ENCODE results near the gene SMARCAD1.
"Not testable (repeated sequence)": the region's sequence is repeated elsewhere in the genome, so short reads cannot be mapped to it uniquely, and the experiment has no call there.

SMARCAD1 gene

GRCh38 chr4:94293981-94294380 is 86.3 kb downstream of the SMARCAD1 start:
- not testable (repeated sequence) for DNase-seq (ENCODE audit: low read depth in 2 of 2)

DNA sequence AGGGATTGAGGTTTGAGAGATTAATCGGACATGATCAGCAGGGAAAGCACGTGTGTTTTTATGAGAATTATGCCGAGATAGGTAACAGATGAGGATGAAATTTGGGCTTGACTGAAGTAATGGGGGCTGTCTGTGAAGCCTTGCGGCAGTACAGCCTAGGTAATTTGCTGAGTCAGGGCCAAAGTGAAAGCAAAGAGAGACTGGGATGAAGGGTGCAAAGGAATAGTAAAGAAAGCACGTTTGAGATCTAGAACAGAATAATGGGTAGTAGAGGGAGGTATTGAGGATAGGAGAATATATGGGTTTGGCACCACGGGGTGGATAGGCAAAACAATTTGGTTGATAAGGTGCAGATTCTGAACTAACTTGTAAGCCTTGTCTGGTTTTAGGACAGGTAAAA is 87.8 kb downstream of the SMARCAD1 start:
- DNase-seq (ENCODE audit: low read depth in 2 of 2): not testable (repeated sequence)

GRCh38 chr4:94298725-94299252 is 91.1 kb downstream of the SMARCAD1 start:
- DNase-seq (ENCODE audit: low read depth in 2 of 2): no peak

DNA sequence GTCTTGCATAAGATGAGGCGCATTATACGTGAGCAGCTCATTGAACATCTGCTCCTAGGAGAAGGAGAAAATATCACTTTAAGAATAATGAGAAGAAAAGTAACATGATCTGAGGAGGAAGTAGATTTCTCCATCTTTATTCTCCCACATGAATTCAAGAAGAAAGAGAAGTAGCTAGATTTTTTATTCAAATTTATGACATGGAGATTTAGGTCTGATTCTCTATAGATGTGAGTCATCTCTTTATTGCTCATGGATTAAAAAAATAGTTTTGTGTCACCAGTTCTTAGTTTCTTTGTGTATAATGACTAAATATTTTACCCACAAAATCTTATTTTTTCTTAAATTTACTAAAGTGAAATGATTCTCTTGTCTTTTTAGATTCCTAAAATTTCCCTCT is 94.5 kb downstream of the SMARCAD1 start:
- DNase-seq (ENCODE audit: low read depth in 2 of 2): no peak

GRCh38 chr4:94304365-94304971 is 96.8 kb downstream of the SMARCAD1 start:
- DNase-seq (ENCODE audit: low read depth in 2 of 2): no peak

GRCh38 chr4:94305466-94306225 is 98.0 kb downstream of the SMARCAD1 start:
- no peak for DNase-seq (ENCODE audit: low read depth in 2 of 2)

DNA sequence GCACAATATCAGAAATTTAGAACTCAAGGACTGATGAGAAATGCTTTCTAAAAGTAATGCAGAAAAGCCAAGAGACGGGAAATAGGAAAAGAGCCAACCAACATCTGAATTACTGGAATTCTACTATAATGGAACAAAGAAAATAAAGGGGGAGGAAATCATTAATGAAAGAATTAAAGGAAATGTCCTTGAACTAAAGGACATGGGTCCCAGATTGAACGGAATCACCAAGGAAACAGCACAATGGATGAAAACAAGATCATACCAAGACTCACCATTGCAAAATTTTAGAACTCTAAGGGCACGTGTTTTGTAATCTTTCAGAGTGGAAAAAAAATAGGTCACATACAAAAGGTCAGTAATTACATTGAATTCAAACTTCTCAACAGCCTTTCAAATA is 99.0 kb downstream of the SMARCAD1 start:
- DNase-seq (ENCODE audit: low read depth in 2 of 2): no peak

DNA sequence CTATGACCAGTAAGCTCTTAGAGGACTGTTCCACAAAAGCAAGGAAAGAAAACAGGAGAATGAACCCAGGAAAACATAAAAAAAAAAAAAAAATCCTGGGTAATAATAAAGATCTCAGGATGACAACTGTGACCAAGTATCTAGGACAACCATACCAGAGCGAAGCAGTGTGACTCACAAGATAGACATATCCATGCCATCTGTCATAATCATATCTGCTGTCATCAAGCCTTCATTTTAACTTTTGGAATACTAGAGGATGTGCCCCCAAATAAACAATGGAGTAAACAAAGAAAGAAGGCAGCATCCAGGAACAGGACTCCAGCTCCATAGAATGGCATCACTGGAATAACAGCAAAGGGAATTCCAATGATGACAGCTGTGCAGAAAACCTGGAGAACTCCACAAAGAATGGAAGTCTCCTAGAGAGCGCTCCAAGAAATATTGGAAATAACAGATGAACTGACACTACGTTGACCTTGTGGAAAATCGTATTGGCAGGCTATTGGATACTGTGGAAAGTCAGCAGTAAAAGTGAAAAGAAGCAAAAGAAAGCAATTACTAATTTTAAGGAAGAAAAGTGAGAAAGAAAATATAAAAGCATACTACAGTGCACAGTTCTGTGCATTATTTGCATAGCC is 99.7 kb downstream of the SMARCAD1 start:
- no peak for DNase-seq (ENCODE audit: low read depth in 2 of 2)

GRCh38 chr4:94319927-94320326 is 112.3 kb downstream of the SMARCAD1 start:
- not testable (repeated sequence) for DNase-seq (ENCODE audit: low read depth in 2 of 2)

DNA sequence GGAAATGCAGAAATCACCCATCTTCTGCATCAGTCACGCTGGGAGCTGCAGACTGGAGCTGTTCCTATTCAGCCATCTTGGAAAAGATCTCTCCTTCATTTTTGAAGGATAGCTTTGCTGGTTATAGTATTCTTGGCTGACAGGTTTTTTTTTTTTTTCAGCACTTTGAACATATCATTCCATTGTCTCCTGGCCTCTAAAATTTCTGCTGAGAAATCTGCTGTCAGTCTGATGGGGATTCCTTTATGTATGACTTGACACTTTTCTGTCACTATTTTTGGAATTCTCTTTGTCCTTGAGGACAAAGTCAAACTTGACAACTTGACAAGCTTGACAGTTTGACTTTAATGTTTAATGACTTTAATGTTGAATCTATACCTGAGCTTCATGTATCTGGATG is 118.2 kb downstream of the SMARCAD1 start:
- no peak for DNase-seq (ENCODE audit: low read depth in 2 of 2)

DNA sequence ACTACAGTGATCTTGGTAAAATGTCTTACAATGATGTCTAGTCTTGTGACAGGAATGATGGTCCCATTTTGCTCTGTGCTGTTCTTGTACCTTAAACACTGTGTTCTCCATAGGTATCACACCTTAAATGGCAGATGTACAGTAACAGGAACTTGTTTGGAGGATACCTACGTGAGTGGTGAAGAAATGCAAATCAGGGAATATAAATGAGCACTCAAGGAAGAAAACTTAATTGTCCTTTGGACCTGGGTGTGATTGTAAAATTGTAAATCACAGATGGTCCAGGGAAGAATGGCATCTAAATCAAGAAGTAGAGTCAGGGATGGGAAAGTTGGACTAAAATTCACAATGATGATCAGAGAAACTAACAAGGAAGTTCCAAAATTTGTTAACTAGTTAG is 122.3 kb downstream of the SMARCAD1 start:
- no peak for DNase-seq (ENCODE audit: low read depth in 2 of 2)

DNA sequence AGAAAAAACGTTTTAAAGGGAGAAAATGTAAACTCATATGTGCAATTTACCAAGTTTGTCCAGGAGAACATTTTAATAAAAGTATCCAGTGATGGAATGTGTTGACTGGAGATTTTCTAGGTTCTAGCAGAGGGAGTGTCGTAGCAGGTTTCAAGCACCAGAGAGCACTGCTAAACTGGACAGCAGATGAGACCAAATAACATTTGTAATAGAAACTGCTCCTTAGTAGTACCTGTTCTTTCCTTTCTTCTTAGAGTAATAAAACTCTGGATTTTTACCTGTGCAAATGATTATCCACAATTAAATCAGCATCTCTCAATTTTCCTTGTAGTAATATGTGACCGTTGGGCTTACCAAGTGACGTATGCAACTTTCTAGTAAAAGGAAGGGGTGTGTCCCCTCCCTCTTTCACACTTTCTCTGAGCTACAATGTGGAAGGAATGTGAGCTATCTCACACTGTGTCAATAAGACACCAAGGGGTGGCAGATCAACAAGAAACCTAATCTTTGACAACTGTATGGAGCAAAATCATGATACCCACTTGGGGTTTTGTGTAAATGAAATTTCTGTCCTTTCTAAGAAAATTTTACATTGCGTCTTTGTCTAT is 125.4 kb downstream of the SMARCAD1 start:
- no peak for DNase-seq (ENCODE audit: low read depth in 2 of 2)

DNA sequence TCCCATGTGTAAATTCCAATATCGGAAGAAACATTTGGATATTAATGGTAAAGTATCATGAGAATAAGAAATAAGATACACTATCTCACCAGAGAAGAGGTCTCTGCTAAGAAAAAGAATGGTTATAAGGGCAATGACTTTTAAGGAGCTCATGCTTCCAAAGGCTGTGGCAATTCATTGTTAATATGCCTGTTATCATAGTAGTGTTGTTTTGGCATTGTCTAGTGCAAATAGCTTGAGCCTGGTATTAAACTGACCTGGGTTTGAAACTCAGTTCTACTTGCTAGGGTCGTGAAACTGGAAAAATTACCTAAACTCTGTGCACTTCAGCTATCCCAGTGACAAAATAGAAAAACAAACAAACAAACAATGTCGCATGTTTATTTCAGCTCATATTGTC is 126.2 kb downstream of the SMARCAD1 start:
- no peak for DNase-seq (ENCODE audit: low read depth in 2 of 2)

GRCh38 chr4:94334476-94334875 is 126.8 kb downstream of the SMARCAD1 start:
- no peak for DNase-seq (ENCODE audit: low read depth in 2 of 2)

DNA sequence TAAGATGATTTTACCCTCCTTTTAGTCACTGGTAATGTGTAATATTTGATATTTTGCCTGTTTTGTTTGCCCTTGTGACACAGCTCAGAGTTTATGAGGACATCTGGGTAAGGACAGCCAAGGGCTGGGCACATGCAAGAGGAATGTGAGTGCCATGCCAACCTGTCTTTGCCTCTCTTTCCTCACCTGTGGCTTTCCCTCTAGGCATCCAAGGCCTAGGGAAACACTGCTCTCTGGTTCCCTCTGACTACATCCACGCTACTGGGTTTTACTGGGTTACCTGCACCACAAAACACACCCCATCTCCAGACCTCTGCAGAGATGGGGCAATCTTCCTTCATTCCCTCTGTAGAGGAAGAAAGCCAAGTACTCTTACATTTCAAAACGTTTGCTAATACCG is 127.3 kb downstream of the SMARCAD1 start:
- DNase-seq (ENCODE audit: low read depth in 2 of 2): no peak

GRCh38 chr4:94336303-94336702 is 128.6 kb downstream of the SMARCAD1 start:
- no peak for DNase-seq (ENCODE audit: low read depth in 2 of 2)

GRCh38 chr4:94336791-94337190 is 129.1 kb downstream of the SMARCAD1 start:
- not testable (repeated sequence) for DNase-seq (ENCODE audit: low read depth in 2 of 2)

GRCh38 chr4:94338681-94339351 is 131.2 kb downstream of the SMARCAD1 start:
- DNase-seq (ENCODE audit: low read depth in 2 of 2): no peak

GRCh38 chr4:94339779-94340178 is 132.1 kb downstream of the SMARCAD1 start:
- peak in 1 of 2 donors; percentile 3 for DNase-seq (ENCODE audit: low read depth in 2 of 2)
